HFFc6 (cell line): ENCODE data around the gene LILRA5. TPM values are rescaled to one million over a fixed set of nuclear protein-coding genes. Genes with fewer than 3 reads are reported as not detected.
"Not testable (repeated sequence)": the region's sequence is repeated elsewhere in the genome, so short reads cannot be mapped to it uniquely, and the experiment has no call there.

Source experiments
- DNase-seq: peaks from one replicate; pipeline ENCODE4 v3.0.0-alpha.2; 2018
- H3K27ac Mint-ChIP-seq: 2 replicates; pipeline ENCODE4 v1.8.0; 2020; ENCODE audit warnings: mild to moderate bottlenecking, mixed read lengths
- H3K27me3 Mint-ChIP-seq: 2 replicates; pipeline ENCODE4 v1.8.0; 2021; ENCODE audit warnings: mild to moderate bottlenecking, moderate library complexity, mixed read lengths; ENCODE audit not compliant: insufficient read depth
- H3K36me3 Mint-ChIP-seq: 2 replicates; pipeline ENCODE4 v1.8.0; 2021; ENCODE audit warnings: low read depth, mixed read lengths
- H3K4me1 Mint-ChIP-seq: 2 replicates; pipeline ENCODE4 v1.8.0; 2020; ENCODE audit warnings: low read depth, mixed read lengths
- H3K4me3 Mint-ChIP-seq: 2 replicates; pipeline ENCODE4 v1.8.0; 2020; ENCODE audit warnings: mild to moderate bottlenecking, moderate library complexity, mixed read lengths
- H3K9me3 Mint-ChIP-seq: 2 replicates; pipeline ENCODE4 v1.8.0; 2020; ENCODE audit warnings: mild to moderate bottlenecking, mixed read lengths
- total RNA-seq, 6 experiments: library from RNA; stranded (reverse); fragmentation: NEBNext Ultra II Directional; extraction: Animal tissue kit (Norgen Biotek cat#: 25700); gene quantifications; 2 replicates in 1 of 6; 3 replicates in 5 of 6; pipeline ENCODE4 v1.2.3, GENCODE V29; 2021
- TF ChIP-seq, protein P1 (sequence below): fragments of 200-600 bp; sonication (generic); IDR thresholded peaks from 2 replicates; pipeline ENCODE4 v1.5.0; 2021; ENCODE audit warnings: antibody characterized with exemption, mild to moderate bottlenecking

The LILRA5 gene
- total RNA-seq, 6 experiments from 2014 or later = not detected

DNA sequence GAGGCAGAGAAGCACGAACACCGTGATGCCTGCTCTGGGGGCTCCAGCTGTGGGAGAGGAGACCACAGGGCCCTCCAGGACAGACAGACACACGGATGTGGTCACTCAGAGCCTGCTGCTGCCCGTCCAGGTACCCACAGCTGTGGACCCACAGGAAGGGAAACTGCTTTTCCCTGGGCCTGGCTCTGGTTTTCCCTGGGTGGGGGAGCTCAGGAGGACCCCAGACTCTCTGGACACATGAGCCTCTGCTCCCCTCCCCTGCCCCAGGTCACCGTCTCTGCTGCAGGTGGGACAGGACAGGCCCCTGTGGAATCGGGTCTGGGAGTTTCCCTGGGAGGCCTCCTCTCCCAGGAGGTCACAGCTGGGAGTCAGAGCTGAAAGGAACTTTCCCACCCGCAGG is 18.7 kb upstream of the LILRA5 start:
- Mint-ChIP-seq H3K27ac (no peak overlapping the region), H3K9me3 (no peaks in the 10 kb centered on the region), H3K4me3 (no peak overlapping the region), H3K27me3 (peaks cover 29% of the 10 kb centered on the region), H3K4me1 (no peaks in the 10 kb centered on the region), H3K36me3 (no peaks in the 10 kb centered on the region)
- DNase-seq = no peak
- TF ChIP-seq, protein P1, sequence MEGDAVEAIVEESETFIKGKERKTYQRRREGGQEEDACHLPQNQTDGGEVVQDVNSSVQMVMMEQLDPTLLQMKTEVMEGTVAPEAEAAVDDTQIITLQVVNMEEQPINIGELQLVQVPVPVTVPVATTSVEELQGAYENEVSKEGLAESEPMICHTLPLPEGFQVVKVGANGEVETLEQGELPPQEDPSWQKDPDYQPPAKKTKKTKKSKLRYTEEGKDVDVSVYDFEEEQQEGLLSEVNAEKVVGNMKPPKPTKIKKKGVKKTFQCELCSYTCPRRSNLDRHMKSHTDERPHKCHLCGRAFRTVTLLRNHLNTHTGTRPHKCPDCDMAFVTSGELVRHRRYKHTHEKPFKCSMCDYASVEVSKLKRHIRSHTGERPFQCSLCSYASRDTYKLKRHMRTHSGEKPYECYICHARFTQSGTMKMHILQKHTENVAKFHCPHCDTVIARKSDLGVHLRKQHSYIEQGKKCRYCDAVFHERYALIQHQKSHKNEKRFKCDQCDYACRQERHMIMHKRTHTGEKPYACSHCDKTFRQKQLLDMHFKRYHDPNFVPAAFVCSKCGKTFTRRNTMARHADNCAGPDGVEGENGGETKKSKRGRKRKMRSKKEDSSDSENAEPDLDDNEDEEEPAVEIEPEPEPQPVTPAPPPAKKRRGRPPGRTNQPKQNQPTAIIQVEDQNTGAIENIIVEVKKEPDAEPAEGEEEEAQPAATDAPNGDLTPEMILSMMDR = no peak

DNA sequence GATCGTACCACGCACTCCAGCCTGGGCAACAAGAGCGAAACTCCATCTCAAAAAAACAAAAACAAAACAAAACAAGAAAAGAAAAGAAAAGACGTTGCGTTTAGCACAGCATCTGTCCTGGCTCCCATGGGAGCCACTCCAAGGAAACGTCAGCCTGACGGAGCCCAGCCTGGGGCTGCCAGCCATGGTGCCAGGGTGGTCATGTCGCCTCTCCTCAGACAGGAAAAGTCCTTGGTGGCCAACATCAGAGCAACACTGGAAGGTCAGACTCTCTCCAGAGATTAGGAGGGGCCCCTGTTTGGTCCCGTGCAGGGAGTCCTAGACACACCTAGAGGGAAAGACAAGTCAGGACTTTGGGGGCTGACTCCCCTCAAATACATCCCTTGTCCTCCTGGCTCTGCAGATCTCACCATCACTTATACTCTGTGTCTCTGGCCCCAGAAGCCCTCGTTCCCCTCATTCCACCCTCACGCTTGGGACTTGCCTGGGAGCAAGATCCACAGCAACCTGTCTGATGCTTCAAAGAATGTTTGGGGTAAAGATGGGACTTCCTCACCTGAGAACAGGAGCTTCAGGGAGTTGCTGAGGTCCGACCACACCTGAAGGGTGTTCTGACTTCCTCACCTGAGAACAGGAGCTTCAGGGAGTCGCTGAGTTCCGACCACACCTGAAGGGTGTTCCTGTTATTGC is 16.7 kb upstream of the LILRA5 start:
- peaks cover 21% of the 10 kb centered on the region for H3K27me3 Mint-ChIP-seq
- no peaks in the 10 kb centered on the region for H3K4me1 Mint-ChIP-seq
- no peak overlapping the region for H3K27ac Mint-ChIP-seq
- DNase-seq = no peak
- TF ChIP-seq, protein P1 = no peak
- no peaks in the 10 kb centered on the region for H3K9me3 Mint-ChIP-seq
- no peaks in the 10 kb centered on the region for H3K36me3 Mint-ChIP-seq
- no peak overlapping the region for H3K4me3 Mint-ChIP-seq

DNA sequence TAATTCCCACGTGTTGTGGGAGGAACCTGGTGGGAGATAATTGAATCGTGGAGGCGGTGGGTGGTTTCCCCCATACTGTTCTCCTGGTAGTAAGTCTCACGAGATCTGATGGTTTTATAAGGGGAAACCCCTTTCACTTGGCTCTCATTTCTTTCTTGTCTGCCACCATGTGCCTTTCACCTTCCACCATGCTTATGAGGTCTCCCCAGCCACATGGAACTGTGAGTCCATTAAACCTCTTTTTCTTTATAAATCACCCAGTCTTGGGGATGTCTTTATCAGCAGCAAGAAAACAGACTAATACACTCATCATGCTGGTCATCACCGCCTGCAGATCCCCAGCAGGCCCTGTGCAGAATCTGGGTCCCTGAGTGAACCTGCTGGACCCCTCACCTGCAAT is 15.8 kb upstream of the LILRA5 start:
- H3K27ac Mint-ChIP-seq, H3K4me3 Mint-ChIP-seq, H3K4me1 Mint-ChIP-seq, H3K36me3 Mint-ChIP-seq, DNase-seq, H3K9me3 Mint-ChIP-seq: not testable (repeated sequence)
- peaks cover 19% of the 10 kb centered on the region for H3K27me3 Mint-ChIP-seq

DNA sequence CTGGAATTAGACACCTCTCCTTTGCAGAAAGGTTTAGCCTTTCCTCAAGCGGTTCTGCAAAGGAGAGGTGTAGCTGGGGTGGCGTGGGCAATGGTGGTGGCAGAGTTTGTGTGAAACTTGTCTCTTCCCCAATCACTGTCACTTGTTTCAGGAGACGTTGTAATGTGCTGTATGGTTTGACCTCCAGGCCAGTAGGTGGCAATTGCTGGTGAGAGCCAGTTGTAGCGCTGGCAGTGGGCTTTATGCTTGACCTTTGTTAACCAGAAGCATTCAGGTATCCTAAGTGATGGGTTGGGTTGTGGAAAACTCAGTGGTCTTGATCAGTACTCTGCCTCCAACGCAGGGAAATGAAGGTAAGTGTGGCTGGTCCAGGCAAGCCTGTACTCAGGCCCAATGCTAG is 12.7 kb upstream of the LILRA5 start:
- Mint-ChIP-seq H3K4me3 (no peak overlapping the region), H3K4me1 (no peaks in the 10 kb centered on the region), H3K27me3 (peaks cover 15% of the 10 kb centered on the region), H3K36me3 (no peaks in the 10 kb centered on the region), H3K9me3 (no peaks in the 10 kb centered on the region), H3K27ac (no peak overlapping the region)
- TF ChIP-seq, protein P1 = no peak
- no peak for DNase-seq

DNA sequence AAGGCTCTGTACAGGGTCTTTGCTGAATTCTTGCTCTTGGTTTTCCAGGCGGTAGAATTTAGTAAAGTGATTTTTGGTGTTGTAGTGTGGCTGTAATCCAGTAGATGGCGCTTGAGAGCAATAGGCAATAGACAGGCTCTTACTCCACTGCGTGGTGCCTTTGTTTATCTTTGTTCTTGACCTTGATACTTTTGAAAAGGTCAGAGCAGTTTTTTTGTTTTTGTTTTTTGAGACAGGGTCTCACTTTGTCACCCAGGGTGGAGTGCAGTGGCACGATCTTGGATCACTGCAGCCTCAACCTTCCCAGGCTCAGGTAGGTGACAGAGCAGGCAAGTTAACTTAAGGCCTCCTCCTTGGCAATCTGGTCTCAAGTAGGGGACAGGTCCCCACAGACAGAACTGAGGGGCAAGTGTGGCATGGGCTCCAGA is 12.2 kb upstream of the LILRA5 start:
- Mint-ChIP-seq H3K27me3 (peaks cover 17% of the 10 kb centered on the region), H3K36me3 (no peaks in the 10 kb centered on the region), H3K4me3 (no peak overlapping the region), H3K9me3 (no peaks in the 10 kb centered on the region), H3K27ac (no peak overlapping the region), H3K4me1 (no peaks in the 10 kb centered on the region)
- TF ChIP-seq, protein P1 = peak; percentile 87
- peak; percentile 9 for DNase-seq

DNA sequence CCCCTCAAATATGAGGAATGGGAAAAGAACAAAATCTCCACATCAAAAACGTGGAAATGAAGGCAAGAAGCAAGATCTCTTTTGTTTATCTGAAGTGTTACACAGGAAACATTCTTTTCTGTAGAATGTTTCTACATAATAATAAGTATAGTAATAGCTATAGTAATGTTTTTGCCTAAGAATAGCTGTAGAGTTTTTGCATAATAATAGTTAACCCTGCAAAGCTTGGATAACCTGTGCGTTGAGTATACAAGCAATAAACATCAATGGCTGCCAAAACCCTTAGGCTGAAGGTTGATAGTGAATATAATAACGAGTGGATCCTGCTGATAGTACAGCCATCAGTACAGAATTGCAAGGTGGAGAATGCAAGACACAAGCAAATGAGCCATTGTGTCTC is 11.1 kb upstream of the LILRA5 start:
- DNase-seq = no peak
- Mint-ChIP-seq H3K27ac (no peak overlapping the region), H3K4me3 (no peak overlapping the region), H3K4me1 (no peaks in the 10 kb centered on the region), H3K36me3 (no peaks in the 10 kb centered on the region), H3K9me3 (no peaks in the 10 kb centered on the region), H3K27me3 (peaks cover 22% of the 10 kb centered on the region)
- TF ChIP-seq, protein P1 = no peak
